ENCODE data around the gene UBXN11.

GRCh38 chr1:26327956-26328362 lies 21.5 kb upstream of the UBXN11 start:
- TF ChIP-seq CTCF (IDR thresholded peaks at IDR 0.05; ENCODE audit: insufficient read depth, low read depth, low read length) = no peak
- TF ChIP-seq EZH2 (IDR thresholded peaks at IDR 0.05; ENCODE audit: insufficient read depth, low read length) = no peak

All from astrocyte (in vitro differentiated cells and primary cell).